PC-9 (cell line): ENCODE measurements around the gene DOCK3. TPM values are rescaled to one million over a fixed set of nuclear protein-coding genes. Genes with fewer than 3 reads are reported as not detected.
A peak's percentile ranks its signal among the peaks of the same experiment; 100 is the strongest.
"Not testable (repeated sequence)": the region's sequence is repeated elsewhere in the genome, so short reads cannot be mapped to it uniquely, and the experiment has no call there.

Experiments used
- BruUV-seq: library from RNA; stranded (reverse); fragments of 400-500 nt; replicated peaks from 2 replicates; lab custom pipeline; 2021; lab: Mats Ljungman, UMichigan
- CTCF ChIA-PET: fragments of 300-600 bp; sonication (Branson Sonifier 250); formaldehyde crosslinking; loops from one replicate; lab custom pipeline; 2022; ENCODE audit warnings: antibody characterized with exemption; lab: Charles Lee
- POLR2A ChIA-PET: fragments of 300-600 bp; sonication (Branson Sonifier 250); formaldehyde crosslinking; loops from one replicate; lab custom pipeline; 2022; ENCODE audit warnings: antibody characterized with exemption; ENCODE audit not compliant: unreplicated experiment; lab: Charles Lee
- DNase-seq, 2 experiments: peaks; one replicate each; pipeline versions ENCODE4 v3.0.0 to v3.0.0-alpha.2; 2015 to 2022; ENCODE audit warnings: mixed read lengths in 1 of 2
- H2AFZ ChIP-seq: fragments of 200-600 bp; sonication (generic); 2 replicates; pipeline ENCODE4 v1.8.1; 2017; ENCODE audit warnings: antibody characterized with exemption
- H3F3A ChIP-seq: fragments of 200-600 bp; sonication (generic); 2 replicates; pipeline ENCODE4 v1.8.1; 2017; ENCODE audit warnings: antibody characterized with exemption, mild to moderate bottlenecking, low read depth; ENCODE audit not compliant: insufficient read depth
- H3K27ac ChIP-seq: fragments of 200-600 bp; sonication (generic); 2 replicates; pipeline ENCODE4 v1.6.1; 2016; ENCODE audit warnings: mixed run types
- H3K27me3 ChIP-seq: fragments of 200-600 bp; sonication (generic); 2 replicates; pipeline ENCODE4 v1.6.1; 2016; ENCODE audit warnings: low read depth, mixed run types; ENCODE audit not compliant: insufficient read depth
- H3K36me3 ChIP-seq: fragments of 200-600 bp; sonication (generic); 2 replicates; pipeline ENCODE4 v1.6.1; 2016; ENCODE audit warnings: low read depth, mixed run types
- H3K4me1 ChIP-seq: fragments of 200-600 bp; sonication (generic); replicated peaks from 2 replicates; pipeline ENCODE4 v1.6.1; 2016; ENCODE audit warnings: mixed run types; ENCODE audit not compliant: insufficient read depth
- H3K4me2 ChIP-seq: fragments of 200-600 bp; sonication (generic); 2 replicates; pipeline ENCODE4 v1.6.1; 2017; ENCODE audit warnings: mixed run types
- H3K4me3 ChIP-seq: fragments of 200-600 bp; sonication (generic); 2 replicates; pipeline ENCODE4 v1.6.1; 2016; ENCODE audit warnings: mixed run types
- H3K79me2 ChIP-seq: fragments of 200-600 bp; sonication (generic); 2 replicates; pipeline ENCODE4 v1.6.1; 2017; ENCODE audit warnings: low read depth, mixed run types
- H3K9me2 ChIP-seq: fragments of 200-600 bp; sonication (generic); 2 replicates; pipeline ENCODE4 v1.8.1; 2017; ENCODE audit warnings: mild to moderate bottlenecking; ENCODE audit not compliant: insufficient read depth
- H3K9me3 ChIP-seq: fragments of 200-600 bp; sonication (generic); 2 replicates; pipeline ENCODE4 v1.8.1; 2016; ENCODE audit warnings: low read depth; ENCODE audit not compliant: insufficient read depth
- H4K20me1 ChIP-seq: fragments of 200-600 bp; sonication (generic); 2 replicates; pipeline ENCODE4 v1.8.1; 2017; ENCODE audit not compliant: insufficient read depth
- CTCF ChIP-seq: fragments of 200-600 bp; sonication (generic); conservative IDR thresholded peaks from 2 replicates; pipeline ENCODE4 v1.6.1; 2017; ENCODE audit warnings: mixed run types, antibody characterized with exemption, mild to moderate bottlenecking, moderate library complexity
- EZH2 ChIP-seq: fragments of 200-600 bp; sonication (generic); IDR thresholded peaks from 2 replicates; pipeline ENCODE4 v1.8.0; 2017; ENCODE audit warnings: antibody characterized with exemption, low read depth
- intact Hi-C: fragments of 100-400 bp; cut with micrococcal nuclease; formaldehyde crosslinking; loops from one replicate; pipeline ENCODE4 v1.10.0; 2022; ENCODE audit not compliant: unreplicated experiment
- total RNA-seq: library from RNA; stranded (reverse); gene quantifications from 2 replicates; pipeline ENCODE4 v1.2.3, GENCODE V29; 2021

Gene DOCK3
- total RNA-seq, 1 experiment from 2014 or later = 16.9 TPM

GRCh38 chr3:50883755-50884154 lies 209.0 kb downstream of the DOCK3 start:
- H3K27me3 ChIP-seq = no peaks in the 10 kb centered on the region
- intact Hi-C loops = no loop called here
- H3K27ac ChIP-seq = no peak overlapping the region
- no peaks in the 10 kb centered on the region for H3K36me3 ChIP-seq
- H3K4me3 ChIP-seq = no peak overlapping the region
- no peaks in the 10 kb centered on the region for H3K9me3 ChIP-seq
- no peaks in the 10 kb centered on the region for H3K4me1 ChIP-seq
- TF ChIP-seq EZH2 = no peak
- TF ChIP-seq CTCF = no peak
- no peak for DNase-seq
- no peaks in the 10 kb centered on the region for H4K20me1 ChIP-seq
- ChIA-PET POLR2A (no interaction called here), CTCF (no interaction called here)
- no peaks in the 10 kb centered on the region for H3K79me2 ChIP-seq
- H2AFZ ChIP-seq = no peak overlapping the region
- no TSS peak for BruUV-seq
- no peaks in the 10 kb centered on the region for H3K9me2 ChIP-seq
- no peaks in the 10 kb centered on the region for H3F3A ChIP-seq
- H3K4me2 ChIP-seq = no peak overlapping the region

- no TSS peak for BruUV-seq
- intact Hi-C loops = no loop called here
These were observed 210.5 kb downstream of the DOCK3 start for GRCh38 chr3:50885070-50885850.

GRCh38 chr3:50890688-50891344 lies 216.1 kb downstream of the DOCK3 start:
- no peak overlapping the region for H3K4me3 ChIP-seq
- no peak overlapping the region for H2AFZ ChIP-seq
- no peak overlapping the region for H3K27ac ChIP-seq
- H3F3A ChIP-seq = no peaks in the 10 kb centered on the region
- H3K9me3 ChIP-seq = no peaks in the 10 kb centered on the region
- H3K9me2 ChIP-seq = no peaks in the 10 kb centered on the region
- no peaks in the 10 kb centered on the region for H3K4me1 ChIP-seq
- H3K79me2 ChIP-seq = no peaks in the 10 kb centered on the region
- ChIA-PET POLR2A (no interaction called here), CTCF (no interaction called here)
- intact Hi-C loops = no loop called here
- H4K20me1 ChIP-seq = no peaks in the 10 kb centered on the region
- TF ChIP-seq CTCF (no peak), EZH2 (no peak)
- H3K36me3 ChIP-seq = no peaks in the 10 kb centered on the region
- no peaks in the 10 kb centered on the region for H3K27me3 ChIP-seq
- no peak for DNase-seq
- no TSS peak for BruUV-seq
- H3K4me2 ChIP-seq = no peak overlapping the region

More at GRCh38 chr3:50885070-50885850, 210.5 kb downstream of the DOCK3 start:
- Histone ChIP-seq H3K27me3 (no peaks in the 10 kb centered on the region), H2AFZ (no peak overlapping the region), H3K9me2 (no peaks in the 10 kb centered on the region), H3K4me3 (no peak overlapping the region), H3K4me2 (no peak overlapping the region), H3K79me2 (no peaks in the 10 kb centered on the region), H3K27ac (no peak overlapping the region), H3K36me3 (no peaks in the 10 kb centered on the region), H3K4me1 (no peaks in the 10 kb centered on the region), H3K9me3 (no peaks in the 10 kb centered on the region), H4K20me1 (no peaks in the 10 kb centered on the region), H3F3A (no peaks in the 10 kb centered on the region)
- no peak for DNase-seq
- POLR2A ChIA-PET = no interaction called here
- CTCF ChIA-PET = no interaction called here
- TF ChIP-seq CTCF (no peak), EZH2 (no peak)

- H3K27ac ChIP-seq, H3K27me3 ChIP-seq, H3K79me2 ChIP-seq, H4K20me1 ChIP-seq, H3K9me3 ChIP-seq, BruUV-seq, H3K4me3 ChIP-seq, H3K9me2 ChIP-seq, H3K36me3 ChIP-seq, H2AFZ ChIP-seq, H3F3A ChIP-seq: not testable (repeated sequence)
- intact Hi-C loops = loop anchor here (2.0 kb wide), 1 partner anchor 94 kb away; no protein-coding TSS in a partner anchor
- peak; percentile 72 to 77 for DNase-seq
- POLR2A ChIA-PET = interaction anchor here (0.6 kb wide), 1 partner anchor 145 kb away, joined by 3 read pairs; no protein-coding TSS in a partner anchor
- peaks cover 17% of the 10 kb centered on the region for H3K4me1 ChIP-seq
- H3K4me2 ChIP-seq = peak overlapping the region; percentile 65
- CTCF ChIA-PET = interaction anchor here (0.9 kb wide), 1 partner anchor 226 kb away, joined by 3 read pairs; no protein-coding TSS in a partner anchor
These were observed 226.4 kb downstream of the DOCK3 start for GRCh38 chr3:50901097-50901496.
